Vagina (tissue), 2 donors: Measurements from ENCODE around the gene EEF2K. TPM values are rescaled to one million over a fixed set of nuclear protein-coding genes. Genes with fewer than 3 reads are reported as not detected.
A peak's percentile ranks its signal among the peaks of the same experiment; 100 is the strongest.

Experiments
- DNase-seq, 2 donors: peaks; one replicate each; pipeline ENCODE4 v3.0.0-alpha.2; 2017; ENCODE audit errors: extremely low spot score in 2 of 2
- H3K27ac ChIP-seq: fragments of 200-600 bp; sonication (generic); one replicate; pipeline ENCODE4 v1.5.1; 2019
- H3K27me3 ChIP-seq: fragments of 200-600 bp; sonication (generic); one replicate; pipeline ENCODE4 v1.5.1; 2019
- H3K36me3 ChIP-seq, 2 donors: fragments of 200-600 bp; sonication (generic); one replicate each; pipeline ENCODE4 v1.5.1; 2017 to 2019
- H3K4me1 ChIP-seq: fragments of 200-600 bp; sonication (generic); one replicate; pipeline ENCODE4 v1.5.1; 2019
- H3K4me3 ChIP-seq, 2 donors: fragments of 200-600 bp; sonication (generic); 1 replicate in 1 of 2; 2 replicates in 1 of 2; pipeline ENCODE4 v1.5.1; 2016 to 2019
- H3K9me3 ChIP-seq: fragments of 200-600 bp; sonication (generic); one replicate; pipeline ENCODE4 v1.5.1; 2019
- POLR2A ChIP-seq, 2 donors: fragments of 450-650 bp; IDR thresholded peaks; one replicate each; pipeline ENCODE4 v1.6.1; 2017; ENCODE audit warnings: antibody characterized with exemption in 2 of 2, mild to moderate bottlenecking in 2 of 2, moderate library complexity in 2 of 2
- POLR2AphosphoS5 ChIP-seq, 2 donors: sonication (generic); formaldehyde crosslinking; IDR thresholded peaks; one replicate each; pipeline ENCODE4 v1.9.0; 2017; ENCODE audit warnings: antibody characterized with exemption in 2 of 2, mild to moderate bottlenecking in 2 of 2, low read depth in 1 of 2; ENCODE audit not compliant: insufficient read depth in 1 of 2
- intact Hi-C: fragments of 100-400 bp; cut with DNase I; formaldehyde crosslinking; loops from one replicate; pipeline ENCODE4 v1.15.1; 2023
- total RNA-seq: library from RNA; depleted of rRNA; stranded (reverse); fragments of >200 nt; gene quantifications from one replicate; pipeline ENCODE4 v1.2.3, GENCODE V29; 2016
- TF ChIP-seq, protein P1 (sequence below), 3 experiments: fragments of 450-650 bp in 2 of 3; fragments of 200-600 bp in 1 of 3; sonication (generic) in 1 of 3; IDR thresholded peaks; one replicate each; pipeline ENCODE4 v1.5.1; 2017 to 2019; ENCODE audit warnings: antibody characterized with exemption in 3 of 3, mild to moderate bottlenecking in 2 of 3, moderate library complexity in 2 of 3

The EEF2K gene
- total RNA-seq, 1 donor from 2014 or later, result 50.3 TPM

DNA sequence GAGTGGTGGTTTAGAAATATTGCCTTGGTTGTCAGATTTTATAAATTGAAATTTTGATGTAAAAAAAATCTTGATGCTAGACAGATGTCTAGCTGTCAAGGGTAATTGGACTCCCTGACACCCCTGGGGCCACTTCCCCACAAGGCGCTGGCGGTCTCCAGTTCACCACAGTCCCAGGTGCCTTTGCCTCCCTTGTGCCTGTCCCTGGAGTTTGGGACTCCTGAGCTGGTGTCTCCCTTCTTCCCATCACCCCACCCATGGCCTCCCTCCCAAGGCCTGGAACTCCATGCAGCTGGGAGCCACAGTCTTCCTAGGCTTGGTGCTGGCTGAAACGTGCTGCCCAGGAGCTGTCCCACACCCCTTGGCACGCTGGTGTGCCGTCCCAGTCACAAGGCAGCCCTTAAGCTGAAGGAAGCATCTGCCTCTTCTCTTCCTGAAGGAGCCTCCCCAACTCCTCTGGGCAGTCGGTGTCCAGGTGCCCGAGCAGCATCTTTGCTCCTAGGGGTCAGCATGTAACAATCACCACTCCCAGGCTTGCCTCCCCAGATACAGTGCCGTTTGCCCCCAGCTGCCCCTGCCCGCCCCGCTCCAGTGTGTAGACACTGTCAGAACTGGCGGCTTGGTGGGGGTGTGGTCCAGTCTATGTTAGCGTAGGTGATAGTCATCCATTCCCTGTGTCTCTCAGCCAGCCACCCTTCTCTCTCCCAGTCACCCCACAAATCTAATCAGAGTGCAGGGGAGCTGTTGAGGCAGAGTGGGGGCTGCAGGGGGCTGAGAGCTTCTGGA, 117.3 kb downstream of the EEF2K start:
- no peak overlapping the region for H3K27ac ChIP-seq
- DNase-seq, result peak in 1 of 2 donors; percentile 70
- intact Hi-C loops, result no loop called here
- H3K27me3 ChIP-seq, result no peaks in the 10 kb centered on the region
- TF ChIP-seq POLR2A (IDR thresholded peaks at IDR 0.05) (no peak), POLR2AphosphoS5 (IDR thresholded peaks at IDR 0.05; ENCODE audit: insufficient read depth in 1 of 2, low read depth in 1 of 2) (no peak)
- TF ChIP-seq, protein P1, sequence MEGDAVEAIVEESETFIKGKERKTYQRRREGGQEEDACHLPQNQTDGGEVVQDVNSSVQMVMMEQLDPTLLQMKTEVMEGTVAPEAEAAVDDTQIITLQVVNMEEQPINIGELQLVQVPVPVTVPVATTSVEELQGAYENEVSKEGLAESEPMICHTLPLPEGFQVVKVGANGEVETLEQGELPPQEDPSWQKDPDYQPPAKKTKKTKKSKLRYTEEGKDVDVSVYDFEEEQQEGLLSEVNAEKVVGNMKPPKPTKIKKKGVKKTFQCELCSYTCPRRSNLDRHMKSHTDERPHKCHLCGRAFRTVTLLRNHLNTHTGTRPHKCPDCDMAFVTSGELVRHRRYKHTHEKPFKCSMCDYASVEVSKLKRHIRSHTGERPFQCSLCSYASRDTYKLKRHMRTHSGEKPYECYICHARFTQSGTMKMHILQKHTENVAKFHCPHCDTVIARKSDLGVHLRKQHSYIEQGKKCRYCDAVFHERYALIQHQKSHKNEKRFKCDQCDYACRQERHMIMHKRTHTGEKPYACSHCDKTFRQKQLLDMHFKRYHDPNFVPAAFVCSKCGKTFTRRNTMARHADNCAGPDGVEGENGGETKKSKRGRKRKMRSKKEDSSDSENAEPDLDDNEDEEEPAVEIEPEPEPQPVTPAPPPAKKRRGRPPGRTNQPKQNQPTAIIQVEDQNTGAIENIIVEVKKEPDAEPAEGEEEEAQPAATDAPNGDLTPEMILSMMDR (IDR thresholded peaks at IDR 0.05), result no peak
- H3K9me3 ChIP-seq, result no peaks in the 10 kb centered on the region
- H3K36me3 ChIP-seq, result peaks cover 0 to 59% of the 10 kb centered on the region in 2 donors
- H3K4me3 ChIP-seq, result no peak overlapping the region
- peaks cover 10% of the 10 kb centered on the region for H3K4me1 ChIP-seq

DNA sequence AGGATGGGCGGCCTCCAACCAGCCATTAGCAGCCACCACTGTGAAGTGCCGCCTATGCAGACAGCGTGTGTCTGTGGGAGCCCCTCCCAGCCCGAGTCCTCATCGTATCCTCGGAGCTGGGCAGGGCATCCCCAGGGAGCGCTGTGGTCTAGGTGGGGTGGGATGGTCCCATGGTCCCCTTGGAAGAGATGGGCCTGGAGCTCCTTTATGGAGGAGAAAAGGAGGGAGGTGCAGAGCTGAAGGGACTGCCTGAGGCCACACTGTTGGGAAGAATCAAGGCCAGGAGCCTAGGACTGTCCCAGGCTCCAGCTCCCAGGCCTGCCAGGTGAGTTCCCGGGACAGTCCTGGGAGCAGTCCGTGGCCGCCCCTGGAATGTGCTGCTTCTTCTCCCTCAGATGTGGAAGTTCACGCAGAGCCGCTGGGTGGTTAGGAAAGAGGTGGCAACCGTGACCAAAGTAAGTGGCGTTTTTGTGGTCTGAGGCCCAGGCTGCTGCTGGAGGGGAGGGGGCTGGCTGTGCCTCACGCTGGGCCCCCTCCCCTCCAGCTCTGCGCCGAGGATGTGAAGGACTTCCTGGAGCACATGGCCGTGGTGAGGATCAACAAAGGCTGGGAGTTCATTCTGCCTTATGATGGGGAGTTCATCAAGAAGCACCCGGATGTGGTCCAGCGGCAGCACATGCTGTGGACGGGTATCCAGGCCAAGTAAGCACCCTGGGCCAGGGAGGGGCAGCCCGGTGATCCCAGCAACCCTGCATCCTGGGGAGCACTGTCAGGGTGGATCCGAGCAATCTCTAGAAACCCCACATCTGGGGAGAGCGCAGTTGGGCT, 118.1 kb downstream of the EEF2K start:
- intact Hi-C loops, result no loop called here
- Histone ChIP-seq H3K4me3 (no peak overlapping the region), H3K4me1 (peaks cover 10% of the 10 kb centered on the region), H3K27ac (no peak overlapping the region), H3K9me3 (no peaks in the 10 kb centered on the region), H3K36me3 (peaks cover 0 to 62% of the 10 kb centered on the region in 2 donors), H3K27me3 (no peaks in the 10 kb centered on the region)
- TF ChIP-seq POLR2A (IDR thresholded peaks at IDR 0.05) (no peak), POLR2AphosphoS5 (IDR thresholded peaks at IDR 0.05; ENCODE audit: insufficient read depth in 1 of 2, low read depth in 1 of 2) (no peak)
- TF ChIP-seq, protein P1 (IDR thresholded peaks at IDR 0.05), result no peak
- peak in 1 of 2 donors; percentile 85 for DNase-seq

DNA sequence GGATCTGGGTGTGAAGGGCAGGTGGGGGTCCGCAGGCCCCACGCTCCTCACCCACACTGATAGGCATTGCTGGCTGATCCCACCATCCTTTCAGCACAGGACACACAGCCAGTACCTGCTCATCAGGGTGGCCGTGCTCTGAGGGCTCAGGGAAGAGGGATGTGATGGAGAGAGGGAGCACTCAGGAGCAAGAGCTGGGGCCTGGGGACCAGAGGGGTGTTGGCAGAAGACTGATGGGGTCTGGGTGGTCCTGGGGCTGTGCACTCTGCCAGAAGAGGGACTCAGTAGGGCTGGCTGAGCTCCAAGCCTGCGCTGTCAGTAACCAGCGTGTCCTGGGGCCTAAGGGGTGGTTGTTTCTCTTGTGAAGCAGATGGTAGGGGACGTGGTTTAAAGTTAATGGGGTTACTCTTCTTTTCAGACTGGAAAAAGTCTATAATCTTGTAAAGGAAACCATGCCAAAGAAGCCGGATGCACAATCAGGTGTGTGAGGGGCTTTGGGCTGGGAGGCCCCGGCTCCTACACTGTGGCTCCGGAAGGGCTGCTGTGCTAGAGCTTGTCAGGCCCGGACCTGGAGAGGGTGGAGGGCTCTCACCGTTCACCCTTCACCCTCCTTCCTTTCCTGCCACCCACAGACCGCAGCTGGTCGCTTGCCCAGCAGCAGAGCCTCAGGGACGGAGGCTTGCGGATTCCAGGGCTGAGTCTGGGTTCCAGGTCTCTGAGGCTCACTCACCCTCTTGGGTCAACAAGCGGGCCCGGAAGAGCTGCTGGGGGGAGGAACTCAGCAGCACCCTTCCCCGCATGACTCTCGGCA, 118.9 kb downstream of the EEF2K start:
- peaks cover 0 to 55% of the 10 kb centered on the region in 2 donors for H3K36me3 ChIP-seq
- intact Hi-C loops, result no loop called here
- H3K27me3 ChIP-seq, result no peaks in the 10 kb centered on the region
- H3K4me1 ChIP-seq, result peaks cover 10% of the 10 kb centered on the region
- H3K4me3 ChIP-seq, result no peak overlapping the region
- peak in 1 of 2 donors; percentile 46 for DNase-seq
- no peaks in the 10 kb centered on the region for H3K9me3 ChIP-seq
- TF ChIP-seq POLR2A (IDR thresholded peaks at IDR 0.05) (no peak), POLR2AphosphoS5 (IDR thresholded peaks at IDR 0.05; ENCODE audit: insufficient read depth in 1 of 2, low read depth in 1 of 2) (no peak)
- TF ChIP-seq, protein P1 (IDR thresholded peaks at IDR 0.05), result no peak
- no peak overlapping the region for H3K27ac ChIP-seq

- no peak for TF ChIP-seq POLR2A (IDR thresholded peaks at IDR 0.05)
- no peak for TF ChIP-seq POLR2AphosphoS5 (IDR thresholded peaks at IDR 0.05; ENCODE audit: insufficient read depth in 1 of 2, low read depth in 1 of 2)
- H3K27ac ChIP-seq, result no peak overlapping the region
- H3K27me3 ChIP-seq, result no peaks in the 10 kb centered on the region
- H3K4me3 ChIP-seq, result no peak overlapping the region
- peak in 1 of 2 donors; percentile 94 for DNase-seq
- H3K4me1 ChIP-seq, result peaks cover 10% of the 10 kb centered on the region
- H3K36me3 ChIP-seq, result peaks cover 0 to 55% of the 10 kb centered on the region in 2 donors
- no peaks in the 10 kb centered on the region for H3K9me3 ChIP-seq
- intact Hi-C loops, result no loop called here
These were observed 119.7 kb downstream of the EEF2K start for GRCh38 chr16:22325598-22326368.
